ENCODE measurements around the gene HLA-DPB1.

Gene HLA-DPB1

DNA sequence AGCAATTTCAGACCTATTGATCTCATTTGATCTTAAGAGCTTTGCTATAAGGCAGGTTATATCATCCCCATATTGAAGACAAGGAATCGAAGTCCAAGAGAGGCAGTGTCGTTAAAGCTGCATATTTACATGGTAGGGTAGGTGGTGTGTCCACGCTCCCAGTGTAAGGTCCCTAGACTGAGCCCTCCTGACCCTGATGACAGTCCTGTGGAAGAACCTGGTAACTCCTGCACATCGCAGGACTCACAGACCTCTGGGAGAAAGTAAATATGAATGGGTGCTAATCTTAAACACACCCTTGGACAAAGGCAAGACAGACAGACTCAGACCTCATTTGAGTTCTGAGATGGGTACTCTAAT lies 602 bp upstream of the HLA-DPB1 start:
- Histone ChIP-seq H3K4me3 (ENCODE audit: low read depth, low read length, poor library complexity, severe bottlenecking) (no peak overlapping the region), H2AFZ (ENCODE audit: low read length) (no peak overlapping the region), H3K9ac (ENCODE audit: low read length) (no peak overlapping the region), H3K4me2 (ENCODE audit: low read length) (no peak overlapping the region), H3K79me2 (ENCODE audit: insufficient read depth, low read length) (no peaks in the 10 kb centered on the region), H3K36me3 (ENCODE audit: insufficient read depth, low read length) (no peaks in the 10 kb centered on the region), H3K27me3 (ENCODE audit: insufficient read depth, low read length) (no peaks in the 10 kb centered on the region; the same call in 1 of the 2 replicates), H4K20me1 (ENCODE audit: insufficient read depth, low read length) (no peaks in the 10 kb centered on the region), H3K4me1 (ENCODE audit: insufficient read depth, low read length, severe bottlenecking) (no peaks in the 10 kb centered on the region), H3K27ac (ENCODE audit: low read depth, low read length, poor library complexity, severe bottlenecking) (no peak overlapping the region), H3K9me3 (ENCODE audit: low read length) (no peaks in the 10 kb centered on the region), H3F3A (ENCODE audit: insufficient read depth, low read length) (no peaks in the 10 kb centered on the region), H3K9me2 (ENCODE audit: low read depth, low read length) (no peaks in the 10 kb centered on the region)
- TF ChIP-seq, protein P1, sequence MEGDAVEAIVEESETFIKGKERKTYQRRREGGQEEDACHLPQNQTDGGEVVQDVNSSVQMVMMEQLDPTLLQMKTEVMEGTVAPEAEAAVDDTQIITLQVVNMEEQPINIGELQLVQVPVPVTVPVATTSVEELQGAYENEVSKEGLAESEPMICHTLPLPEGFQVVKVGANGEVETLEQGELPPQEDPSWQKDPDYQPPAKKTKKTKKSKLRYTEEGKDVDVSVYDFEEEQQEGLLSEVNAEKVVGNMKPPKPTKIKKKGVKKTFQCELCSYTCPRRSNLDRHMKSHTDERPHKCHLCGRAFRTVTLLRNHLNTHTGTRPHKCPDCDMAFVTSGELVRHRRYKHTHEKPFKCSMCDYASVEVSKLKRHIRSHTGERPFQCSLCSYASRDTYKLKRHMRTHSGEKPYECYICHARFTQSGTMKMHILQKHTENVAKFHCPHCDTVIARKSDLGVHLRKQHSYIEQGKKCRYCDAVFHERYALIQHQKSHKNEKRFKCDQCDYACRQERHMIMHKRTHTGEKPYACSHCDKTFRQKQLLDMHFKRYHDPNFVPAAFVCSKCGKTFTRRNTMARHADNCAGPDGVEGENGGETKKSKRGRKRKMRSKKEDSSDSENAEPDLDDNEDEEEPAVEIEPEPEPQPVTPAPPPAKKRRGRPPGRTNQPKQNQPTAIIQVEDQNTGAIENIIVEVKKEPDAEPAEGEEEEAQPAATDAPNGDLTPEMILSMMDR (IDR thresholded peaks at IDR 0.05; ENCODE audit: low read length): no peak
- no peak for TF ChIP-seq EZH2 (IDR thresholded peaks at IDR 0.05; ENCODE audit: borderline replicate concordance, low read length)

DNA sequence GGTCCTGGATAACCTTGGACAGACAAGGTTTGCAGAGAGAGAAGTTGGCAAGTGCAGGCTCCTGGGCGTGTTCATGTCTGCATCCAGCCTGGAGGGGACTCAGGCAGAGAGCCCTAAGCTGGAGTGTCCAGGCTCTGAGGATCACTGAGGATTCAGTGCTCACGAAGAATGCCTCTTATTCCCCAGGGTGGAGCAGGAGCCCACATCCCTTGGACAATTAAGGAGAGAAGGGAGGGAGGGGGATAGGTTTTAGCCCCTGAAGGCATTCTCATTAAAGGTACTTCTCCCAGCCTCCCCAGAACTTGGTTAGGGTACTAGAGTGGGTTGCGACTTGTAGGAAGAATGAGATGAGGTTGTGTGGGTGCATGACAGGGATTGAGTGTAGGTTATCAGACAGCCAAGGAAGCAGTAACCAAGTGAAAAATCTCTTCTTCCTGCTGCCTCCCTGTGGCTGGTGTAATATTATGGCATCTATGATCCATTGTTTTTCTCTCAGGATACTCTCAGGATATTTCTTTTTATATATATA lies 680 bp downstream of the HLA-DPB1 start:
- TF ChIP-seq, protein P1 (IDR thresholded peaks at IDR 0.05; ENCODE audit: low read length): no peak
- no peak for TF ChIP-seq EZH2 (IDR thresholded peaks at IDR 0.05; ENCODE audit: borderline replicate concordance, low read length)
- no peaks in the 10 kb centered on the region for H4K20me1 ChIP-seq (ENCODE audit: insufficient read depth, low read length)
- no peaks in the 10 kb centered on the region for H3K9me3 ChIP-seq (ENCODE audit: low read length)
- H3K4me3 ChIP-seq (ENCODE audit: low read depth, low read length, poor library complexity, severe bottlenecking): no peak overlapping the region
- no peak overlapping the region for H2AFZ ChIP-seq (ENCODE audit: low read length)
- H3K9ac ChIP-seq (ENCODE audit: low read length): no peak overlapping the region
- no peaks in the 10 kb centered on the region for H3K36me3 ChIP-seq (ENCODE audit: insufficient read depth, low read length)
- no peaks in the 10 kb centered on the region; the same call in 1 of the 2 replicates for H3K27me3 ChIP-seq (ENCODE audit: insufficient read depth, low read length)
- H3K4me1 ChIP-seq (ENCODE audit: insufficient read depth, low read length, severe bottlenecking): no peaks in the 10 kb centered on the region
- H3F3A ChIP-seq (ENCODE audit: insufficient read depth, low read length): no peaks in the 10 kb centered on the region
- no peaks in the 10 kb centered on the region for H3K9me2 ChIP-seq (ENCODE audit: low read depth, low read length)
- H3K79me2 ChIP-seq (ENCODE audit: insufficient read depth, low read length): no peaks in the 10 kb centered on the region
- no peak overlapping the region for H3K4me2 ChIP-seq (ENCODE audit: low read length)
- no peak overlapping the region for H3K27ac ChIP-seq (ENCODE audit: low read depth, low read length, poor library complexity, severe bottlenecking)

DNA sequence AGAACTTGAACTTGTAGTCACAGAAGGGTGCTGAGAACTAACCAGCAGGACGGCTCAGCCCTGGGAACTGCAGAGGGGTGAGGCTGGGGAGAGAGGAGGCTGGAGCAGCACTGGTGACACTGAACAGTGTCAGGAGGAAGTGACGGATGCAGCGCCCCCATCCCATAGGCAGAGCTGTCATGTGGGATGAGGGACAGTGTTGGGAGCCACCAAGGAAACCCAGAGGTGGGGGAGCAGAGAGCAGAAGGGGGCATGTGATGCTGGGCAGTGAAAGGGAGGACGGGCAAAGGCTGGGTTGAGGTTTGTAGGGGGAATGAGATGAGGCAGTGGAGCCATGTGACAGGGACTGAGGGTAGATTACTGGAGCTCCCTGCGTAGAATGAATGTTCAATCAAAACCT lies 2.1 kb downstream of the HLA-DPB1 start:
- no peak overlapping the region for H3K4me3 ChIP-seq (ENCODE audit: low read depth, low read length, poor library complexity, severe bottlenecking)
- no peaks in the 10 kb centered on the region for H4K20me1 ChIP-seq (ENCODE audit: insufficient read depth, low read length)
- no peak overlapping the region for H2AFZ ChIP-seq (ENCODE audit: low read length)
- H3K36me3 ChIP-seq (ENCODE audit: insufficient read depth, low read length): no peaks in the 10 kb centered on the region
- no peak overlapping the region for H3K4me2 ChIP-seq (ENCODE audit: low read length)
- H3K9me3 ChIP-seq (ENCODE audit: low read length): no peaks in the 10 kb centered on the region
- H3K9ac ChIP-seq (ENCODE audit: low read length): no peak overlapping the region
- no peaks in the 10 kb centered on the region for H3K9me2 ChIP-seq (ENCODE audit: low read depth, low read length)
- no peak for TF ChIP-seq EZH2 (IDR thresholded peaks at IDR 0.05; ENCODE audit: borderline replicate concordance, low read length)
- TF ChIP-seq, protein P1 (IDR thresholded peaks at IDR 0.05; ENCODE audit: low read length): no peak
- no peaks in the 10 kb centered on the region for H3F3A ChIP-seq (ENCODE audit: insufficient read depth, low read length)
- no peaks in the 10 kb centered on the region for H3K4me1 ChIP-seq (ENCODE audit: insufficient read depth, low read length, severe bottlenecking)
- H3K27ac ChIP-seq (ENCODE audit: low read depth, low read length, poor library complexity, severe bottlenecking): no peak overlapping the region
- H3K27me3 ChIP-seq (ENCODE audit: insufficient read depth, low read length): no peaks in the 10 kb centered on the region; the same call in 1 of the 2 replicates
- no peaks in the 10 kb centered on the region for H3K79me2 ChIP-seq (ENCODE audit: insufficient read depth, low read length)

Data from OCI-LY1 (cell line).